C4-2B (cell line): ENCODE measurements around the gene PAQR9.
A peak's percentile ranks its signal among the peaks of the same experiment; 100 is the strongest.

Source experiments
- CTCF ChIP-seq: fragments of 450-650 bp; conservative IDR thresholded peaks from 2 replicates; pipeline ENCODE4 v1.5.1; 2017; ENCODE audit warnings: mild to moderate bottlenecking
- ZFX ChIP-seq: fragments of 450-650 bp; IDR thresholded peaks from 2 replicates; pipeline ENCODE4 v1.6.1; 2017

GRCh38 chr3:142987080-142987700, 23.7 kb upstream of the PAQR9 start:
- TF ChIP-seq CTCF (peak; percentile 90), ZFX (no peak)
